GDM1 (cell line): ENCODE results near the gene SPR.
A peak's percentile ranks its signal among the peaks of the same experiment; 100 is the strongest.
"Not testable (repeated sequence)": the region's sequence is repeated elsewhere in the genome, so short reads cannot be mapped to it uniquely, and the experiment has no call there.

Experiments
- DNase-seq: peaks from one replicate; lab custom pipeline; 2025; lab: John Stamatoyannopoulos, UW

Gene SPR

DNA sequence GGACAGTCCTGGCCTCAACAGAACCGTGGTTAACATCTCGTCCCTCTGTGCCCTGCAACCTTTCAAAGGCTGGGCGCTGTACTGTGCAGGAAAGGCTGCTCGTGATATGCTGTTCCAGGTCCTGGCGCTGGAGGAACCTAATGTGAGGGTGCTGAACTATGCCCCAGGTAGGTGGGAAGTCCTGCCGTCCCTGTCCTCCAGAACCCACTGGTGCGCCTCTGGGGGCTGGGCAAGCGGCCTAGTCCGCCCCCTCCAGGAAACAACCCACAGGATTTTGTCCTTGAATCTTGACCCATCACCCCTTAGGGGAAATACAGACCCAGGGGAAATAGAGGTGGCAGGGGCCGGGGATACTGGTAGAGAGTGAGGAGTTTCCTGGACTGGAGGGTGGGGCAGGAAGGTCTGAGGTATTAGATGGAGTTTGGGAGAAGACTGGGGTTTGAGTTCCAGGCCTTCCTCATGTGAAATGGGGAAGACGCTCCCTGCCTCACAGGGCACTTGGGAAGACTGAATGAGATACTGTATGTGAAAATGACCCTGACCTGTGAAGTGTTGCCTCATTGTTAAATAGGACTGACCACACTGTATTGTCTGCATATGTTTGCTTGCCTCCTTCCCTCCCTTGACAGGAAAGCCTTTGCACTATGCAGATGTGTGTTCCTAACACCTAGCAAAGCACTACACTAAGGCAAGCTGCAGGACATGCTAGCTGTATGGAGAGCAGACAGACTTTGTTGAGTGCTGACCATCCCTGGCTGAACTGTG is 1.4 kb downstream of the SPR start:
- no peak for DNase-seq

DNA sequence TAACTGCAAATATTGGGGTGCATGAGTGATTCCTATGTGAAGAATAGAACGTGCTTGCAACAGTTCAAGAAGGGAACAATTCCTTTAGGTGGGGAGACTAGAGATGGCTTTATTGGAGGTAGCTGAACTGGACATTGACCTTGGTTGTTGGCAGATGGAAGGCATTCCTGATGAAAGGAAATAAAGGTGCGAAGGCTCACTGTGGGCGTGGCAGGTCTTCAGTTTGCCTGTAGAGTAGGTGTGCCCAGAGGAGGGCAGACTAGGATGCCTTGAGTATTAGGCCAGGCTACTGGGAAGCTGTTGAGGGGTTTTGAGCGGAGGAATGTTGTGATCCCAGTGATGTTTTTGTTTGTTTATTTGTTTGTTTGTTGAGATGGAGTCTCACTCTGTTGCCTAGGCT is 2.8 kb downstream of the SPR start:
- no peak for DNase-seq

DNA sequence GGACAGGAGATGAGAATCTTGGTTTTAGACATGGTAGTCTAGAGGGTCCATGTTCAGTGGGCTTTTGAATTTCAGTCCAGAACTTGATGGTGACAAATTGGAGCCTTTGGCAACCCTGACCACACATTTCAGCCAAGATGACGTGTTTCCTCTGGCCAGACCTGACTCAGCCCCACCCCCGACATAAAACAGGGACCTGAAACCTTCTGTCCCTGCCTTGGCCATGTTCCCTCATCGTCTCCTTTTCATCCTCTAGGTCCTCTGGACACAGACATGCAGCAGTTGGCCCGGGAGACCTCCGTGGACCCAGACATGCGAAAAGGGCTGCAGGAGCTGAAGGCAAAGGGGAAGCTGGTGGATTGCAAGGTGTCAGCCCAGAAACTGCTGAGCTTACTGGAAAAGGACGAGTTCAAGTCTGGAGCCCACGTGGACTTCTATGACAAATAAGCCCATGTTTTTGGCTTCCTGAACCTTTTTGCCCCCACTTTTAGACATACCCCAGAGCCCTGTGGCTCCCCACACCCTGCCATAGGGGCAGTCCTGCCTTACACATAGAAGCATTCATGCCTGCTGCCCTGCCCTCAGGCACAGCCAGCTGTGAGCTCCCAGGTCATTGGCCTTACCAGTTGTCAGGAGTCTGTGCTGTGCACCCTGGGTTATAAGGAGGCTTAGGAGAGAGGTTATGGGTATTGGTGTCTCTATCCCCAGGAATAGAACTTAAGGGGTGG is 4.0 kb downstream of the SPR start:
- no peak for DNase-seq

DNA sequence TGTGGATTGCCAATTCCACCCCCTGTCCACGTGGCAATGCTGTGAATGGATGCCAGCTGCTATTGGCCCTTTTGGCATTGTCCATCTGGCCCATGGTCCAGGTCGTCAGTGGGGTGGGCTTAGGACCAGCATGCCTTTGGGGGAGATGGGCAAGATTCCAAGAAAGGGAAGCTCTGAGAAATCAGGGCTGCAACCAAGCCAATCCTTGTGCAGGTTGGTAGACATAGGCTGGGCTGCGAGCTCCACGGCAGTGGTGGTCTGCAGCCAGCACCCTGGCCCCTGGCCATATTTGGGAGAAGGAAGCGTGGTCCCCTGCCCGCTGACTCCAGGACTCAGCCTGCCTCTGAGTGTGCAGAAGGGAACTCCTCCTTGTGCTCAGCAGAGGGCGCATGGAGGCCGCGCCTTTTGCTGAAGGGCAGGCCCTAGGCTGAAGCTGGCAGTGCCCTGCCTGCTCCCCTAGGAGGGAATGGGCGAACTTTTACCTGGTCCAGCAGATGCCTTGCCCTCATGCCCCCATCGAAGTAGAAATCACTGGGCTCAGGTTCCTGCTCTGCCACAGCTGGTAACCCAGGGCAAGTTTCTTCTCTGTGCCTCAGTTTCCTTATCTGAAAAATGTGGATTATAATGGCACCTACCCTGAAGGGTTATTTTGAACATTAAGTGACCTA is 5.4 kb downstream of the SPR start:
- peak; percentile 43 for DNase-seq

DNA sequence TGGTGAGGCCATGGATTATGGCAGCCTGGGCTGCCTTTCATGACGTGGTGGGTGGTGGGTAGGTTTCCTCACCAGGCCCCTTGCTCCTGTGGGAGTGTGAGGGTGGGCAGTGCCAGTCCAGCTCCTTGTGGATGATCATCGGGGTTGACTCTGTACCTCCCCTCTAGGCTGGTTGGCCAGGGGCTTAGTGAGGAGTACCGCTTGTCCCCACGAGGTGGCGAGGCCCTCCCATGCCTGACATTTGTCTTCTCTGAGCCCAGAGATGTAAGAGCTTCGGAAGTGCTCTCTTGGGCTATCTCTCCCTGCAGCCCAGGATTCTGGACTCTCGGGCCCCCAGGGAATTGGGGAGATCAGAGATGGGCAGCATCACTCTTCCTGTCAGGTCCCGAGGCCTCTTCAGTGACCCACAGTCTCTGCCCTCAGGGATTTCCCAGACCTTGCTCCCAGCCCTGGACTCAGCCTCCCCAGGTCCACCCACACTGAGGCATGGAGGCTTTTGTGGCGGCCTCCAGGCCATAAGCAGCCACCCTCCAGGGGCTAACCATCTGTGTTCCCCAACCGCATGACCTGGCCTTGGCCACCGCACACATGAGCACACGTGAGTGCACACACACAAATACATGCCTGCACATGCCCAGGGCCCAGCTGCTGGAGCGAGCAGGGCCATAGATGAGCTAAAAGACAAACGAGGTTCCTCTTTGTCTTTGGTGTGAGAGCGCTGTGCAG is 6.5 kb downstream of the SPR start:
- peak; percentile 5 for DNase-seq

DNA sequence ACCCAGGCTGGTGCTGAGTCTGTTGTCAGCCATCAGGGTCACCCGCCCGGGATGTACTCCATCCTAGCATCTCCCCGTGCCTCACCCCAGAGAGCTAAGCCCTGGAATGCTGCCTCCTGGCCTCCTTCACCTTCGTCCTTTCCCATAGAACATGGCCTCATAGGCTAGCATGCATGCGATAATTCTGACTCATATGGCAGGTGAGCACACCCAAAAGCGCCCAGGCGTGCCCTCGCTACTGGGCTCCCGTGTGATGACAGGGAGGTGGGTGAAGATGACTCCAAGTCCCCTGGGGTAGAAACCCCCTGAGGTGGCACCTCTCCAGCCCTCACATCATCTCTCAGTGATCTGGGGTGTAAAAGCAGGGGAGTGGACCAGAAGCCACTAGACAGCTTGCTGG is 7.3 kb downstream of the SPR start:
- no peak for DNase-seq

DNA sequence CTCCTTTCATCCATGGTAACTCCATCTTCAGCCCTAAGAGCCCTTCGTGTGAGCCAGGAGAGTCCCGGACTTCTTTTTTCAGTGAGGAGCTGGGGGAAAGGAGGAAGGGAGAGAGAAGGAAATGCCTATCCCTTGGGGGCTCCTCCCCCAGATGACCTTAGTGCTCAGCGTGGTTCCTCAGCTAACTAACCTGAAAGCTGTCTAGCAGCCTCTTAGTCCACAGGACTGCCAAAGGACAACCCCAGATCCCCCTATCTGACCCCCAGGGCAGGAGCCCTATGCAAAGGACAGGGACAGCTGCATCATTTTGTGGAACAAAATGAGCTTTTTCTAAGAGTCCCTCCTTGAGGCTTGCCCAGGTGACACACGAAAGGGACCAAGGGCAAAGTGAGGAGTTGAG is 7.9 kb downstream of the SPR start:
- DNase-seq = no peak

DNA sequence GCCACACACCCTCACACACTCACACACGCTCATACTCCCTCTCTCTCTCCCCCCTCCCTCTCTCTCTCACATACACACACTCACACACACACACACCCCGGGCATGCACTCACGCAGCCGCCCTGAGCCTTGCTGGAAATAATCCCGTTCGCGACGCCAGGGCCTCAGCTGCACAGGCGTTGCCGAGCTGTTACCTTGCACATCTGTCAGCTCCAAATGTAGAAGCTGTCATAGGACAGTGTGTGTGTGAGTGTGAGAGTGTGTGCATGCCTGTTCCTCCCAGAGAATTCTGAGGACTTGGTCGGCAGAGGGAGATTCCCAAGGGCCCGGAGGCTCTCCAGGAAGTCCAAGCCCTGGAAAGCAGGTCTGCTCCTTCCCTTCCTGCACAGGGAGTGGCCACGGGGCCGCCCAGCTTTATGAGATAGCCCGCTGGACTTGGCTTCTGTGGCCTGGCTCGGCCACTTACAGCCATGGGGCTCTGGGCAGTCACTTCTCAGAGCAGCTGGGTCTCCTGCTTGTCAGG is 8.6 kb downstream of the SPR start:
- no peak for DNase-seq

DNA sequence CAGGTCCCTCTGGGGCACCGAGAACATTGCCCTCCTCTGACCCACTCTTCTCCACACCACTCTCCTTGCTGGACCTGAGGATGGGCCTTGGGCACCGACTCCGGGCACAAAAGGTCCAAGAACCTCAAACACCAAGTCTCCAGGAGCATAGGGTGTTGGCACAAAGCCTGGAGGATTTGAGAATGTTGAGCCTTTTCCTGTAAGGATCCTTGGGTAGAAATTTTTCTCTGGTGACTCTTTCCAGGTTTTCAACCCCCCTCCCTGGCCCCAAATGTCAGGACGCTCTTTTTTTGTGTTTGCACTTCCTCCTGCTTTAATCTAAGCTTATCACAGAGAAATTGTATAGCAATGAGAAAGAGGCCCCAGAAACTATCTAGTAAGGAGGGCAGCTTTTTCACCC is 9.2 kb downstream of the SPR start:
- DNase-seq = no peak

DNA sequence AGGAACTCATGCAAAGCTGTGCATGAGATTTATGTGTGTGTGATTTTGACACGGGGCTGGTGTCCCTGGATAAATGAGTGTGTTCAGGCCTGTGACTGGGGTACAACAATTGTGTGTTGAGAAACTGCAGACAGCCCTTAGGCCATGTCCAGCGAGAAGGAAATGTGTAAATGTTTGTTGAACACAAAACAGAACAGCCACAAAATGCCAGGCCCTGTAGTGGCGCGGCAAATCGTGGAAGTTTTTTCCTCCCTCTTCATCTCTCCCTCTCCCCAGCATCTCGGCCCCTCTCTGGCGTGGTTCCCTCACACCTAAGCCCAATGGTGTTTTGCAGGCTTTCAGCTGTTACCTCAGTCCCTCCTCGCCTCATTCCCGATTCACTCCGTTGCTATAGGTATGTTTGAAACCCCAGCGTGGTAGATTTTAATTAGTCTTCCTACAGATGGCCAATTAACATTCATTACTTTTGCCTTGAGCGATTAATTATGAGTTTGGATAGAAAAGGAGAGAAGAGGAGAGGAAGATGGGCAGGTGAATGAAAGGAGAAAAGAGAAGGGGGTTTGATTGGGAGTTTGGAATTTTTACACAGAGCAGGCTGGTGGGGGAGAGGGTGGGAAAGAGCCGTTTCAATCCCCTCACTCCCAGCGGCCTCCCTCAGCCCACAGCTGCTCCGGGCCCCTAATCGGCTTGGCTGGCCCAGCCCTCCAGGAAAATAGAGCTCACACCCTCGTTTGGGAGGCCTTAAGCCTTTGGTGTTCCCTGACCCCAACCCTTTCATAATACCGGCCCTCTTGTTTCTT is 10.8 kb downstream of the SPR start:
- DNase-seq = no peak

DNA sequence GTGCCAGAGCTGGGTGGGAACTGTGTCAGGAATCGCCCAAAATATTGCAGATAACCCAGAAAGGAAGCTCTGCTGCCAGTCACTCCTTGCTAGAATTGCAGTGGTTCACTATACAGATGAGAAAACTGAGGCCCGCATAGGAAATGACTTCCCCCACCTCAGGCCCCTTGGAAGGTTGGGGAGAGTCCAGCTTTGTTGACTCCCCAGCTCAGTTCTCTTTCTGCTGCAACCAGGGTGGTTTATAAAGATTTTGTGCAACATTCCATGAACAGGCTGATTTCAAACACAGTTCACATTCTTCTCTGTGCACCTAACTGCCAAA is 11.3 kb downstream of the SPR start:
- DNase-seq = no peak

DNA sequence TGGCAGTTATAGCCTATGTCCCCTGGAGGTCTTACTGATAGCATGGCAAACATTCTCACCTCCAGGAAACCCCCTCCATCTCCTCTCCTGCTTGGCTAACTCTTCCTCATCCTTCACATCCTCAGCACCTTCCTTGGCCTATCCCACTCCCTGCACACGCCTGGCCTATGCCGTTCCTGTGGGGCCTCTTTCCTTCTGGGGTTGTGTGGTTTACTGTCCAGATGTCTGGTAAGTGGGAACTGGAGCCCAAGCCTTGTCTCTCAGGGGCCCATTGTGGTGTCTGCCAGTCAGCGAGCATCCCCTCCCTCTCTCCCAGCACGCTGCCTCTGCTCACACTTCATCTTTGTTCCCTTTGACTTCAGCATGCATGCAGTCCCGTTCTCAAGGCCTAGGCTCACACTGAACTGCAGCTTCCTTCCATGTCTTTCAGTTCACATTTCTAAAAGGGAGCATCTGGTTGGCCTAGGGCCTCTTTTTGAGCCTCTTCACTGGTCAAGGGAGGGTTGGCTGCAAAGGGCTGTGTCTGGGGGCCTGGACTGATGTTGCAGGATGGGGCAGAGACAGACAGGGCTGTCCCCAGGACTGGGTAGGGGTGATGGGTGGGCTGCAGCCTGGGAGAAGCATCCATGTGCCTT is 13.1 kb downstream of the SPR start:
- no peak for DNase-seq

DNA sequence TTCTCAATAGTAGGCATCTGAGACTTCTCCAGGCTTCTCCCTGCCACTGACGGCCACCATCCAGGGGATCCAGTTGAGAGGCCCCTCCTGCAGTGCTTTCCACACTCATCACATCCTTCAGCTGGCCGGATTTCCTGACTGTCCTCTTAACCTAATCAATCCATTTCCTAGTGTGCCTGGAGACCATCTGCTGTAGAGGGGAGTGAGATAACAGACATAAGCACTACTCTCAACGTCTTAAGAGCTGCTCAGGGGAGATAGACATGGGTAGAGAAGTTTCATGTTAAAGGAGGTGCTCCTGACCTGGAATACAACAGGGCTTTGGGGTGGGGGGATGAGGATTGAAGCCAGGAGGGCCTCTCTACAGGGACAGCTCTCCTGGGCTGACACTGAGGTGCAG is 14.2 kb downstream of the SPR start:
- no peak for DNase-seq

DNA sequence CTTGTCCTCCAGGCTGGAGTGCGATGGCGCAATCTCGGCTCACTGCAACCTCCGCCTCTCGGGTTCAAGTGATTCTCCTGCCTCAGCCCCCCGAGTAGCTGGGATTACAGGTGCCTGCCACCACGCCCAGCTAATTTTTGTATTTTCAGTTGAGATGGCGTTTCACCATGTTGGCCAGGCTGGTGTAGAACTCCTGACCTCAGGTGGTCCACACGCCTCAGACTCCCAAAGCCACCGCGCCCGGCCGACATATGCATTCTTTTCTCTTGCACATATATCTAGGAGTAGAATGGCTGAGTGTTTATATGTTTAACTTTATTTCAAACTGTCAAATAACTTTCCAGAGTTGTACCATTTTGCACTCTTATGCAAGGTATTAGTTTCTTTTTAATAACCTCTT is 20.2 kb downstream of the SPR start:
- DNase-seq = not testable (repeated sequence)

DNA sequence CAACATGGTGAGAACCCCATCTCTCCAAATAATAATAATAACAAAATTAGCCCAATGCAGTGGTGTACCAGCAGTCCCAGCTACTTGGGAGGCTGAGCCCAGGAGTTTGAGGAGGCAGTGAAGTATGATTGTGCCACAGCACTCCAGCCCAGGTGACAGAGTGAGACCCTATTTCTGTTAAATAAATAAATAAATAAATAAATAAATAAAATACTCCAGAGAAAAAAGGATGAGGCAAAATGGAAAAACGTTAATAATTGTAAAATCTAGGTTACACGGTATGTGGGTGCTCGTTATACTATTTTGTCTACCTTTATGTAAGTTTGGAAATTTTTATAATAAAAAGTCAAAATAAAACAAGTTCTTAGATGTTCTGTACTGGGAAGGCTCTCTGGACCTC is 21.5 kb downstream of the SPR start:
- DNase-seq = no peak

DNA sequence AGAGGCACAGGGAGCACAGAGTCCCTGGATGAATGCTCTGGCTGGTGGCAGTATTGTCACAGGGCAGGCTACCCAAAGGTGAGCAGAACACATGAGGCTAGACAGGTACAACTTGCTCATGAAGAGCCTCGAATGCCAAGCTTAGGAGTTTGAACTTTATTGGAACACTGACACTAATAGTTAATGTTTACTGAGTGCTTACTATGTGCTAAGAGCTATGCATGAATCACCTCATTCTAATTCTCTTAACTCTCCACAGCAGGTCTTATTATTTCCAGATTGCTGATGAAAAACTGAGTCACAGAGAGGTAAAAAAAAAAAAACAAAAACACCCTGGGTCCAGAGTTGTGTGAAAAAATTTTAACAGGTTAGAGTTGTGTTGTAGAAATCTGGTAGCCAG is 24.0 kb downstream of the SPR start:
- no peak for DNase-seq

DNA sequence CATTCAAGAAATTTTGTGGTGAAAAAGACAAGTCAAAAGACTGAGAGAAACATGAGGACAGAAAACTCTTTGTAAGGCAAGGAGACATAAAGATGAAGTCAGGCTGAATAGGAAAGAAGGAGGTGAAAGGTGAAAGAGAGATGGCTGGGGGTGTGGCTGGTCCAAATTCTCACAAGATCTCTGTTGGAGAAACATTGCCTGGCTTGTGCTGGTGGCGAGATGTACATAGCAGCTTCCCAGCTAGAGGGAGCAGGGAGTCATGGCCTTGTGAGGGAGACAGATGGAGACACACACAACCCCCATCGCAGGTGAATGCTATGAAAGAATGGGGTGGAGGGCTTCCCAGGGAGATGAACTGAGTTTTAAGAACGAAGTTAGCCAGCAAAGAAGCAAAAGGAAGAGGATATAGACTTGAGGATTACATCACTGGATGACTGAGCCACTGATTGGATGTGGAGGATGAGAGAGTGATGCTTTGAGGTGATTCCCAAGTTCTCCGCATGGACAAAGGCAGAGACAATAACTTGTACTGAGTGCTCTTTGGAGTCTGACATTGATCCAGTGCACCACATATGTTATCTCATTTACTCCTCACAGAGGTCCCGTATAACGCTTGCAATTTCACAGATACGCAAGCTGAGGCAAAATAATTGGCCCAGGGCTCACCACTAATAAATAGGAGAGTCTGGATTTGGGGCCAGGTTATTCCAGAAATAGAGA is 26.4 kb downstream of the SPR start:
- no peak for DNase-seq

DNA sequence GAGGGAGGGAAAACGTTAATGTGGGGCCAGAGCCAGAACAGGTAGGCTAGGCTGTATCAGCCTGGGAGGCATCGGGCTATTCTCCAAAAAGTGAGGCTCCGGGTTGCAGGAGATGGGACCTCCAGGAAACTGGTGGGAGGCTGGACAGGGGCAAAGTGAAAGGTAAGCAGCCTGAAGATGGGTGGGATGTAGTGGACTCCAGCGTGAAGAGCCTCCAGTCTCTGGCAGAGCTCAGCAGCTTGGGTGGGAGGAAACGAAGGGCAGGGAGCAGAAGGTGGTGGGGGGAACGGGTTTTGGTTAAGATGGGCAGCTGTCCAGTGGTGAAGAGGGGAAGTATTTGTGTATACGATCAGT is 27.0 kb downstream of the SPR start:
- DNase-seq = no peak

DNA sequence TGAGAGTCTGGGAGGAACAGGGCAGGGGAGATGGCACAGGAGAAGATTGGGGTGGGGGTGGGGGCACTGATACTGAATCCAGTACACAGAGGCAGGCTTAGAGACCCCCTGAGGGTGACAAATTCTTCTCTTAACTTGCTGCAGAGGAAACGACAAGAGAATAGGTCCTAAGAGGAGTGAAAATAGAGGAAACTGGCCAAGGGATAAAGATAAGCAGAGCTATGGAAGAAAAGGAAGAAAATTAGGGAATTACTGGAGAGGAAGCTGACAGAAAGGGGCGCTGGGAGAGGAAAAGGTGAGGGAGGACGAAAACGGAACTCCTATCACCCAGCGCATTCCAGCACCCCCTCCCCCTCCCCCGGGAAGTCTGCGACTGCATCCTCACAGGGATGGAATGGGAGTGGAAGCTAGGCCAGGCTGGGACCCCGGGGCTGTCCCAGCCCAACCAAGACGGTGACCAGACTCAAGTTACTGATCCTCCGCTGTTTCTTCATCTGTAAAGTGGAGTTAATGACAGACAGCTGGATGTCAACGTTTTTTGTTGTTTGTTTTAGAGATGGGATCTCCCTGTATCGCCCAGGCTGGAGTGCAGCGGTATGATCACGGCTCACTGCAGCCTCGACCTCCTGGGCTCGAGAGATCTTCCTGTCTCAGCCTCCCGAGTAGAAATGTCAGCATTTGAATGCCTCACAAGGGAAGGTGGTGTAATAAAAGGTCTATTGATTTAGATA is 27.5 kb downstream of the SPR start:
- no peak for DNase-seq

DNA sequence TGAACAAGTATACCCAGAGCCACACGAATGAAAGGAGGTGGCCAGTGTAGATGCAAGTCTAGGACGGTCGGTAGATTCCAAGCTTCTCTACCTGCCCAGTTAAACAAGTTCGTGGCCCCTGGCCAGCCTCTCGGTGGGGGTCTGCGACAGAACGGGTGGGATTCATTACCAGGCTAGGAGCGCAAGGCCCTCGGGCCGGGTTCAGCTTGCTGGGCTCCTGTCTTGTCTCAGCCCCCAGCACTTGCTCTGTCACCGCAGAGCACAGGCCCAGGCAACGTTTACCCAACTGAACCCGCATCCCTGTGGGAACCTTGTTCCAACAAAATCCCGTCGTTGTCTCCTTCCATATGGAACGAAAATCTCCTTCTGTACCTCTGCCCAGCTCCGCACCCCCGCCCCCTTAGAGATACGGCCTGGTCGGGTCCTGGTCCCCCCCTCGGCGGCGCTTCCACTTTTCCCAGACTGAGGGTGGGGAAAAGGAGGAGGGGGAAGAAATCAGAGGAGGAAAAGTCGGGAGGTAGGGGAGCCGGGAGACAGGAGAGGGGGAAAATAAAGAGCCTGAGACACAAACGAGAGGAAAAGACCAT is 28.2 kb downstream of the SPR start:
- no peak for DNase-seq
